ENCODE measurements around the gene KRT15.
A peak's percentile ranks its signal among the peaks of the same experiment; 100 is the strongest.
"Not testable (repeated sequence)": the region's sequence is repeated elsewhere in the genome, so short reads cannot be mapped to it uniquely, and the experiment has no call there.

The KRT15 gene

DNA sequence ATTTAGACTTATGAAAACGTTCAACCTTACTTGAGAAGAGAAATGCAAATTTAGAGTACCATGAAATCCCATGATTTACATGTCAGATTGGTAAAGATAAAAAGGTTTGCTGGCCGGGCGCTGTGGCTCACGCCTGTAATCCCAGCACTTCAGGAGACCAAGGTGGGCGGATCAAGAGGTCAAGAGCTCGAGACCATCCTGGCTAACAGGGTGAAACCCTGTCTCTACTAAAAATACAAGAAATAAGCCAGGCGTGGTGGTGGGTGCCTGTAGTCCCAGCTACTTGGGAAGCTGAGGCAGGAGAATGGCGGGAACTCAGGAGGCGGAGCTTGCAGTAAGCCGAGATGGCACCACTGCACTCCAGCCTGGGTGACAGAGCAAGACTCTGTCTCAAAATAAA is 24.1 kb upstream of the KRT15 start:
- not testable (repeated sequence) for DNase-seq

DNA sequence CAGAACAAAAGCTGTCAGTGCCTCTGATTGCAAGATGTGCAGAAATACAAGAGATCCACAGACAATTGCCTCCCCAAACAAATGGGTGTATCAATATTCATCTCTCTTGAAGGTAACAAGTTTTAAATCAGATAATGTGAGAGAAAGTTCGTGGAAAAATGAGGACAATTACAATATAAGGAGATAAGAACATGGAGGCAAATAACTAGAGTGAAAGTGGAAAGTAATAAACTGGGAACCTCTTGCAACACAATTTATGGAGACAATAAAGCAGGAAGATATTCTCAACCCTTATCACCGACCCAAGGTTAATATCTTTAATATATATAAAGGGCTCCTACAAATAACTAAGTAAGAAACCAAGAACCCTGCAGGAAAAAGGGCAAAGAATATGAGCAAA is 23.7 kb upstream of the KRT15 start:
- no peak for DNase-seq

DNA sequence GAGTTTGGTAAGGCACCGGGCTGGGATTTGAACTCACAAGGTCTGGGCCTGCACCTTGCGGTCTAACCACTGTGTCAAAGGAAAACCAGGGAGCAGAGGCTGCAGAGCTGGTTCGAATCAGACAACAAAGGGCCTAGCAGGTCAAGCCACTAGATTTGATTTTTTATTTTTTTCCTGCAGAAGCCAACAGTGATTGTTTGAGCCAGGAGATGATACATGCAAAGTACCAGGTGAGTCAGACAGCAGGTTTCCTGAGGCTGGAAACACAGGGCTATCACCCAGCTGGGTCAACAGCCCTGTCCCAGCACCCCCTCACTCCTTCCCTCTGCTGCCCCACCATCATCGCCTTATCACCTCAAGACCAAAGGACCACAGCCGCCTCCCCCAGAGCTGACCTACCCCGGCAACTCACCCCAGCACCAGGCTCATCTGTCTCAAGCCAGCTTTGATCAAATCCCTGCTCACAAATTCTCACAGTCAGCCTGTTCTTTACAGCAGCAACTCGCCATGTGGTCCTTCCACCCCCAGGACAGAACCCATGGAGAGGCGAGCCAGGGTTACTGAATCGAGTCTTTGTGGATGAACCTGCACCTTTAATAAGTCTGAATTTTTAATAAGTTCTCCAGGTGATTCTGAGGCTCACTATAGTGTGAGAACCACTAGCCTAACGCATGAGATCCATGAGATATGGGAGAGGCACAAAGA is 22.4 kb upstream of the KRT15 start:
- no peak for DNase-seq

DNA sequence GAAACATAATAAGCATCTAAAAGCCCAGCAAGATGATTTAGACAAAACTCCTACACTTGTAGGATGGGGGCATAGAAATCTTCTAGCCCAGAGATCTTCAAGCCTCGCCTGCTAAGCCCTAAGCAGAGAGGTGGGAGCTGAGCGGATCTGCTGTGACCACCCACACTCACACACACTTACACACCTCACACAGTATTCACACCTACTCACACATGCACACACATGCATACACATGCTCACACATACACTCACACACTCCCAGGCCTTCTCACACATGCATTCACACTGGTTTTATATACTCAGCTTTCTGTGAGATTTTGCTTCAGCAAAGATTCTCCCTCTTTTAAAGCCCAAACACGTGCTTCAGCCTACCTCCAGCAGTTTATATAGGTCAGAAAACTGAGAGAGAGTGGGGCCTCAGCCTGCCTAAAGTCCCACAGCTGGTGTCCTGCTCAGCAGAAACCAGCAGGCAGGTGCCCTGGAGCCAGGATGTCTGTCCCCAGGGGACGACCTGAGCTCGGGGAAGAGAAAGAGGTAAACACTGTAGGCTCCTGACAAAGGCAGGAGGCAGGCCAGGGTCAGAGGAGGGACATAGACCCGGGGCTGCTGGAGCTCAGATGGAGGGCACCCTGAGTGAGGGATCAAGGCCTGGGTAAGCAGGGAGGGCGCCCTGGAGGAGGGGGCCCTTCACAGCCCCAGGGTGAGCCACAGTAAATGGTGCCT is 21.4 kb upstream of the KRT15 start:
- DNase-seq = peak; percentile 31

DNA sequence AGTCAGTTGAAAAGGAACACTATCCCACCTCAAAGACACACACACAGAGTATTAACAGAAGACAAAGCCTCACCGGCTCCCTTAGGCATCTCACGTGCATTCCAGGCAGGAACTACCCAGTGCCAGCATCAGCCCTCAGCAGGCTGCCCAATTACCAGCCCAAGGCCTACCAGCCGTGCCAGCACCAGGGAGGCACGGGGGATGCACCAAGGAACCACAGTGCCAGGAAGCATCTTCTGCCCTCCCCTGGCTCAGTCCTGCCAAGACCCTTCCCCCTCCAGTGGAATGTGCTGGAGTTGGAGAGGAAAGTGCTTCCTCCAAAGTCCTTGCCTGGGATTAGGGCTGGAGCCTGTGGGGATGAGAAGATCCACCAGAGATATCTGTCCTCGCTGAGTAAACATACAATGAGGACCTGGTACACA is 20.4 kb upstream of the KRT15 start:
- DNase-seq = no peak

DNA sequence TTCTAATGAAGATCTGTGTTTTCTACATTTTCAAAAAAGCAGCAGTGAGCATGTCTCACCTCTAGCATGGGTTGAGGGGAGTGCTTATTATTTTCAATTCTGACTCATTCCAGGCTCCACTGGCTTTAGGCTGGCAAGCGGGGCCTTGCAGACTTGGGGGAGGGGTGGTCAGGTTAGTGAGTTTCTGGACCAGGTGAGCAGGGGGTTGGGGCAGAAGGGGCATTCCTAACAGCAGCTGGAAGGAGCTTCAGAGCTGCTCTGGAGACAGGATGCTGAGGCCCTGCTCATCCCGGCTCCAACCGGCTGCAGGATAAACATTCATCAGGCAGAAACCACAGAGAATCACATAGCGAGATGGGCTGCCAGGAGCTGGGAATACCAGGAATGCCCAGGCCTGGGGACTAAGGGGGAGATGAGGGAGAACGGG is 19.9 kb upstream of the KRT15 start:
- no peak for DNase-seq

DNA sequence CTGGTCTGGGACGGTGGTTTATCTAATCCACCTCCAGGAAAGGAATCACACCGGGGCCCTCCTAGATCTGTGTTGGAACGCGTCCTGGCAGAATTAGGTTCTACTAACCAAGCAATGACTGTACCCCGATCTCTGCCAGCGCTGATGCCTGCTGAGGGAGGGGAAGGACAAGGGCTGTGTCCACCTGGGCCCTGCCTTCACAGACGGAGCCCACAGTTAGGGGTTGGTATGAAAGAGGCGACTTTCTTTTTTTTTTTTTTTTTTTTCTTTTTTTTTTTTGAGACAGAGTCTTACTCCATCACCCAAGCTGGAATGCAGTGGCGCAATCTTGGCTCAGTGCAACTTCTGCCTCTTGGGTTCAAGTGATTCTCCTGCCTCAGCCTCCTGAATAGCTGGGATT is 19.3 kb upstream of the KRT15 start:
- no peak for DNase-seq

DNA sequence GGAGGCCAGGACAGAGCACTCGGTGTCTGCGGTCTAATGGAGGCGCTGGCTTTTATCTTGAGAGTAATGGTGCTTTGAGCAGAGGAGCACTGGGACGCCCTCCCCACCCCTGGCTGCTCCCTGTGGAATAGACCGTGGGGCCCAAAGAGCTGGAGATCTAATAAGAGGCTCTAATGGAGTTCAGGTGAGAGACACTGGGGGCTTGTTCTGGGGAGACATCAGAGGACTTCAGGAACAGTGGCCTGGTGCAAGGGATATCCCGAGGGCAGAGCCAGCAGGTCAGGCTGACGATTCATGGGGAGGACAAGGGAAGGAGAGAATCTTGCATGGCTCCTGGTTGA is 18.9 kb upstream of the KRT15 start:
- no peak for DNase-seq

DNA sequence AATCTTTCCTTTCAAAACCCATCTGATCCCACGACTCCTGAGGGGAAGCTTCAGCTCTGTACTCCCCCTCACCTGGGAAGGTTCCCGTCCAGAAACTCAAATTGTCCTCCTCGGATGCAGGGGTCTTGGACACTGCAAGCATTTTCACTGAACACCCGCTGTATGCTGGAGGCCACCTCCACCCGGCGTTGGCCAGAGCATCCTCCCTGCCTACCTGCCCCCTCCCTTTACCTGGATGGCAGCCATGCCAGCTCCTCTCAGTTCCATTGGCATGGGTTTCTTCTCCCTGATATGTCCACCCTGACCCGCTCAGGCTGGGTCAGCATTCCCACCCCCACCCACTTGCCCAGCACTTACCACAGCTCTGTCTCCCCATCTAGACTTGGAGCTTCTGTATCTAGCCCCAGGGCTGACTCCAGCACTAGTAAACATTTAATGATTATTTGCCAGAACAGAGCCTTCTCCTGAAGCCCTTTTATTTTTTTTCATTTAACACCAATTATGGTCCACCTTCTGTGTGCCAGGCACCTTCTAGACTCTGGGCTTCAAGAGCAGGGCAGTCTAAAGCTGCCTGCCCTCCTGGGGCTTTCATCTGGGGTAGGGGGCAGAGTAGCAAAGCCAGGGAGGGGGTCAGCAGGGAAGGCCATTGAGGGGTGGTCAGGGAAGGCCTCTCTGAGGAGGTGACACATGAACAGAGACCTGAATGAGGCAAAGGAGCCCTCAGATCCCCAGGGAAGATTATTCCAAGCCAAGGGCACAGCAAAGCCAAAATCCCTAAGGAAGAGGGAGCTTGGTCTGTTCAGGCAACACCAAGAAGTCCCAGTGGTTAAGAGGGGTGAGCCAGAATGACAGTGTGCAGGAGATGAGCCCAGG is 18.3 kb upstream of the KRT15 start:
- no peak for DNase-seq

DNA sequence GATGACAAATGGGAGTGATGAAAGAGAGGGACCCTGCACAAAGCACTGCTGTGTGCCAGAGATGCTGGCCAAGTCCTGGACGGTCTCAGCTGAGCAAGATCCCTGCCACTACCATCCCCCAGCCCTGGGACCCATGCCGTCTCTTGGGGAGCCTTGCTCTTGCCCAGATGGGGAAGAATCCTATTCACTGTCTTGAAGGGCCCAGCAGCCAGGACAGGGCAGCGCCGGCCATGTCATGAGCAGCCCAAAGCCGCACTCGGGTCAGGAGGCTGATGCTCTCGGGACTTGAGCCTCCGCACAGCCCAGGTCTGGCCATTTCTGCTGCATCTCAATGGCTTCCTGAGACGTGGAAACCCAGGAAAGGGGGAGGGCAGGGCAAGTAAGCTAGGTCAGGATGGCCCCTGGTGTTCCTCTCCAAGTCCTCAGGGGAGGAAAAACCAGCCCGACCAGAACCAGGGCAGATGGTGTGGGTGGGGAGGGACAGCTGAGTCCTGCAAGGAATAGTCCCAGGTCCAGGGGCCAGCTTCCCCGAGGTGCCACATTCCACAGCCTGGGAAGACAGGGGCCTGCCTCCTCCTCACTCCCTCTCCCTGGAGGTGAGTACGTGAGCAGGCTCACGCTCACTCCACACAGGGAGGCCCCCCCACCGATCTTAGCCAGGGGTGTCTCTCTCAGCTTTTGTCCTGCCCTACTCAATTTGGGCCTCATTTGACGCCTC is 17.2 kb upstream of the KRT15 start:
- no peak for DNase-seq

DNA sequence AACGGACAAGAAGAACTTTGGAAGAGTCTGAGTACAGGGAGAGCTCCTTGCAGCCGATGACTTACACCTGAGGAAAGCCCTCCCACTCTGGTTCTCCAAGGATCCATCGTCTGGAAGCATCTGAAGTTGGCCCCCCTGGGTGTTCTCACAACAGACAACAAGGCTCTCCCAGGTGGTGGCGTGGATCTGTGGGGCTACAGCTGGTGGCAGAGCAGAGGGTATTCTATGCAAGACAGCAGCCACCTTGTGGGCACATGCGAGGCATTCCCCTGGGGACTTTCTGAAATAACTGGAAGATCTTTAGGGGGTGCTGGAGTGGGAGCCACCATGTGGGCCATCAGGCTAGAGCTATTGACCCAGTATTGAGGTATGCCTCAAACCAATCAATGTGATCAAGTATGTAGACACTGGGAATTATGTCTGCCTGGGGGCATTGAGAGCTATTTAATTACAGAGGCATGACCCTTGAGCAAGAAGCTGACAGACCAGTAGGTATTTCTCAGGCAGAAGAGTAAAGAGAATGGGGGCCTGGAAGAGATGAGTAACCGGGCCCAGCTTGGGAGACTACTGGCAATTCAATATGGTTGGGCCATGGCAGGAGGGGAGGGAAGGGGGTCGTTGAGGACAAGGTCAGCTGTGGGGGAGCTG is 16.3 kb upstream of the KRT15 start:
- no peak for DNase-seq

DNA sequence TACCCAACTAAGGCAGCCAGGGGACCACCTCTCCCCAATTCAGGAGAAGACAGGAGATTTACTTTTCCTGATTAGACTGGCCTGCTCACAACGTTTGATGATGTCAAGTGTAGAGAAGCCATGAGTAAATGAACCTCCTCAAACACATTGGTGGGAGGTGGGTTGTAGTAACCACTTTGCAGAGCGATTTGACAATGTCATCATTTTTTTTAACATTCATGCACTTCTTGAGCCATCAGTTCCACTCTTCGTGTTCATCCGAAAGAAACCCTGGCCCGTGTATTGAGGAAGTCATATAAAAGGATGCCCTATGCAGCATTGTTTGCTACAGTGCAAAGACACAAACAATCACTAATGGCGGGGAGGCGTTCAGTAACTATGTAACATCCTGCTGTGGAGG is 14.9 kb upstream of the KRT15 start:
- DNase-seq = no peak

DNA sequence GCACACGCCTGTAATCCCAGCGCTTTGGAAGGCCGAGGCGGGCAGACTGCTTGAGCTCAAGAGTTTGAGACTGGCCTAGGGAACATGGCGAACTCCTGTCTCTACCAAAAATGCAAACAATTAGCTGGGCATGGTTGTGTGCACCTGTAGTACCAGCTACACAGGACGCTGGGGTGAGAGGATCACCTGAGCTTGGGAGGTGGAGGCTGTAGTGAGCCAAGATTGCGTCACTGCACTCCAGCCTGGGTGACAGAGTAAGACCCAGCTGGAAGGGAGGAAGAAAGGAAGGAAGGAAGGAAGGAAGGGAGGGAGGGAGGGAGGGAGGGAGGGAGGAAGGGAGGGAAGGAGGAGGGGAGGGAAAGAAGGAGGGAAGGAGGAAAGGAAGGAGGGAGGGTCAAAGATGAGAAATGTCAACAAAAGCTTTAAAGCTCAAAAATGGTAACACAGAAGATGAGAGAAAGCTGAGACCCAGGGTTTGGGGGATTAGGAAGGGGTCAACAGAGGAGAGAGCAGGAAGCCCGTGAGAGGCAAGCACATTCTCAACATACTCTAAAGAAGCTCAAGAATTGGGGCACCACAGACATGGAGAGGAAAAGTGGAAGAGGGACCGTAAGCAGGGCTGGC is 14.4 kb upstream of the KRT15 start:
- no peak for DNase-seq

DNA sequence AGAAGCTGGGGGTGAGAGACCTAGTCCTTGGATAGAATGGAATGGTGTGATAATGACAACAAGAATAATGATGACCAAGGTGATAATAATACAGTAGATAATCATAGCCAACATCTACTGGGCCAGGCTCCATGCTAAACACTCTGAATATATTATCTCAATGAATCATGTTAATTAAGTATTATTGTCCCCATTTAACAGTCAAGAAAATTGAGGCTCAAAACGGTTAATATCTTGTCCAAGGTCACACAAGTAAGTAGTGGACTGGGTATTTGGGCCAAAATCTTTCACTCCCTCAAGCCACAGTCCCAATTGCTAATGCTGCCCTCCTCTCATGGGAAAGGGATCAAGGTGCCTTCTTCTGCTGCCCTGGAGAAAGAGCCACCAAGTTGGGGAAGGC is 13.3 kb upstream of the KRT15 start:
- no peak for DNase-seq

DNA sequence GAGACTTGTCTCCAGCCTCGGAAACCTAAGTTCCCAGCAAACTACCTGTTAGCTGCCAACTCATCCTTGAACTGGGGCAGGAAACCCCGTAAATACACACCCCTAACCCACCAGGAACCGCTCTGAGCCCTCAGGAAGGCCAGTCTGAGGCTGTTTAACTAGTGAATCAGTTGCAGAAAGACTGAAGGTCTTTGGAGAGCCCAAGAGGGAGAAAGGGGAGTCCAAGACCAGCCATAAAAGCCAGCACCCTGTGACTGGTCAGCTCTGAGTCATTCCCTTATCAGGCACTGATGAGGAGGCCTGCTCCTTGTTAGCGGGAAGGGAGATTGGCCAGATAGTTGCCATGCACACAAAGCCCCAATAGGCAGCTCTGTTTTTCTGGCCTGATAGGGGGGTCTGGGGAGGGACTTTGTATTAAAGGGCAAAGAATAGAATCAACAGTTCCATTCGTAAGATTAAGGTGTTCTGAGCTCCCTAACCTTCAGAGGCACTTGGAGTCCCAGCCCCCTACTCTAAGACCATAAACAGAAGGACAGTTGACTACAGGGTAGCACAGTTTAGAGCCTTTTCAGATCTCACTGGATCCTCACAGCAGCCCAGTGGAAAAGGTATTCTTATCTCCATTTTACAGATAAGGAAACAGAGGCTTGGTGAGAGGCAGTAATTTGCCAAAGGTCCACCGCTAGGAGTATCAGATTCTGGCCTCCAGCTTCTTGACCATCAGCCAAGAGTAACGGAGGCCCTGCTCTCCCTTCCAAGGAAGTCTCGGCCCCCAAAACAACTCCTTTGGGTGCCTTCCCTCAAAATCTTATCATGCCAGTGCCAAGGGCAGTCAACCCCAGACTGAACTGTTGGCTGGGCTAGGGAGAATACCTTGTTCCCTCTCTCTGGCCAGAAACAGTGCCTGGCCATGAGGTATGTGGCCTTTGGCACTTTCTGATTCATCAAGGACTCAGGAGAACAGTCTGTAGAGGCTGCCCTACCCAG is 11.7 kb upstream of the KRT15 start:
- DNase-seq = no peak

DNA sequence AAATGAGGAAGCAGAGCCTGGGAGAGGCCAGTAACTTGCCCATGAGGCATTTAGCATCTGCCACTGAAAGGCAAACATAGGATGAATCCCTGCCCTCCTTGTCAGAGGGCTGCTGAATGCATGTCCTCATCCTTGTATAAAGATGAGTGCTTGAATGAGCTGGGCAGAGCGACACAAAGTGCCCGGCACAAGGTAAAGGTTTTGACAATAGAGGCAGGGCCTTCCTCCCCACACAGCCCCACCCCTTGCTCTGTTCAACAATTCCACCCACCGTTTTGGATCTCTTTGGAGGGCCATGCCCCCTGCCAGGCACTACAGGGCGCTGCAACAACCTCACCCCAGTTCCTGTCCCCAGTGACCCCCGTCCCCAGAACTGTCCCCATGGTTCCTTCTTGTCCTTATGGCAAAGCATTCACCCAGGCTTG is 10.8 kb upstream of the KRT15 start:
- no peak for DNase-seq

DNA sequence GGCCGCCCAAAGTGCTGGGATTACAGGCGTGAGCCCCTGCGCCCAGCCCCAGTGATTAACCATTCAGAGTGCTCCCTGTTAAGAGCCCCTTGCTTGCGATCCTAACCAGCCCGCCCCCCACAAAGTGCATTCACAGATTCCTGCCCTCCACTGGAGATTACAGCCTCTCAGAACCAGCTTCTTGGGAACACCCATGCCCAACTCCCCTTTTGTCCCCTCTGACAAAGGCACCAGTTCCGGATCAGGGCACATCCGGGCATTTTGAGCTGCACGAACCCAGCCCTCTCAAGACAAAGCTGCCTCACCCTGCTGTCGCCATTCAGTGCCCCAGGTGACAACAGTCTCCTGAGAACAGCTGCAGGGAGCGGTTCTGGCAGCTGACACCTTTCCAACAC is 10.3 kb upstream of the KRT15 start:
- no peak for DNase-seq

DNA sequence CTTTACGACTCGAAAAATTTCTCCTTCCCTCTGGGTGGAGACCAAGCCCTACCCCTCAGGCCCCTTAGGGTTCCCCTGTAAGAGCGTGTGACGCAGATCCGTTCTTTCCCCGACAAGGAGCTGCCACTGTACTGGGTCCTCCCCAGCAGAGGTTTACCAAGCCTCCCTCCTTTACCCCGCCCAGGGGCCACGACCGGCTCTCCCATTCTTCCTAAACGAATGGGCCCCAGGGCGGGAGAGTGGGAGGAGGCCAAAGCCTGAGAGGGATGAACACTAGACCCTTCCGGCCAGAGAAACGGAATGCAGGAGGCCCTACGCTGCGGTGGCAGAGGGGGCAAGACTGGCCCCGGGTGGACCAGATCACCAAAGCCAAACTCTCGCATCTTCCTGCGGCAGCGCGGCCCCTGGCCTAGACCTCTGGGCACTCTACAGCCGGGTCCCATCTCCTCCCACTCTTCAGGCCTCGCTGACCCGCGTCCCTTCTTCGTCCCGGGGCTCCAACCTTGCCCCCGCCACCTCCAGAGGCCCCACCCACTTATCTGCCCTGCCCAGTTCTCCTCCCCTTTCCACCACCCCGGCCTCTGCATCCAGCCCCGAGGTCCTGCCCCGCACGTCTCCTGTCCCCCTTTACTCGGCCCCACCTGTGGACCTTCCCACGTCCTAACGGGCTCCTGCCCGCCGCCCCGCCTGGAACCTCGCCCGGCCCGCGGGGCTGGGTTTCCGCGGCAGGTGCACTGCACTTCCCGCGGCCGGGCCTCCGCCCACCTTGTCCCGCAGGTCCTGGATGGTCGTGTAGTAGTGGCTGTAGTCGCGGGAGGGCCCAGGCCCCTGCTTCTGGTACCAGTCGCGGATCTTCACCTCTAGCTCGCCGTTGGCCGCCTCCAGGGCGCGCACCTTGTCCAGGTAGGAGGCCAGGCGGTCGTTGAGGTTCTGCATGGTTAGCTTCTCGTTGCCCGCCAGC is 8.7 kb upstream of the KRT15 start:
- DNase-seq = no peak

DNA sequence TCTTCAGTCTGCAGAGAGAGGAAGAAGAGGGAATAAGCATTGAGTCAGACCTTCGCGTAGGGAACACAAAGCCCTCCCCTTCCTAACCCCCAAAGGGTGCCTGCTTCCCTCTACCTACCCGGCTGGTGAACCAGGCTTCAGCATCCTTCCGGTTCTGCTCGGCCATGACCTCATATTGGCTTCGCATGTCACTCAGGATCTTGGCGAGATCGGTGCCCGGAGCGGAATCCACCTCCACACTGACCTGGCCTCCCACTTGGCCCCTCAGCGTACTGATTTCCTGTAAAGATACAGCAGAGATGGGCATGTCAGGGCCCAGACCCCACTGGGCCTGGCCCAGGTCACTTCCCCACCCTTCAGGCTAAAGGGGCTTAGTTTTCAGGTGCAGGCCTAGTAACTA is 5.6 kb upstream of the KRT15 start:
- DNase-seq = no peak

DNA sequence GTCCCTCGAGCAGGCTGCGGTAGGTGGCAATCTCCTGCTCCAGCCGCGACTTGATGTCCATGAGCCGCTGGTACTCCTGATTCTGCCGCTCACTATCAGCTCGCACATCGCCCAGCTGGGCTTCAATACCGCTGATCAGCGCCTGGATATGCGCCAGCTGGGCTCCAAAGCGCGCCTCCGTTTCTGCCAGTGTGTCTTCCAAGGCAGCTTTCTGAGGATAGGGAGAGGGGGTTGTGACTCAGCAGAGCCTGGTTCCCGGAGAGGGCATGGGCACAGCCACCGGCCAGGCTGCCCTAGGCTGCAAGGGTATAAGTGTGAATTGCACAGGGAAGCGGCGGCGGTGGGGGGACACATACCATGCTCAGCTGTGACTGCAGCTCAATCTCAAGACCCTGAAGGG is 5.1 kb upstream of the KRT15 start:
- no peak for DNase-seq

All from NCI-H1092 (cell line).